ENCODE results near the gene BRD1. TPM values are rescaled to one million over a fixed set of nuclear protein-coding genes. Genes with fewer than 3 reads are reported as not detected.

The BRD1 gene
- polyA plus RNA-seq, 1 donor from 2014 or later = 79.3 TPM

GRCh38 chr22:49734882-49735281 lies 92.8 kb downstream of the BRD1 start:
- H3K27ac ChIP-seq (ENCODE audit: low read length) = no peak overlapping the region
- H3K27me3 ChIP-seq (ENCODE audit: insufficient read depth, low read depth, low read length) = no peaks in the 10 kb centered on the region
- H3K9ac ChIP-seq (ENCODE audit: low read length) = no peak overlapping the region
- no peaks in the 10 kb centered on the region for H3K9me3 ChIP-seq (ENCODE audit: low read length)
- H3K9me2 ChIP-seq (ENCODE audit: insufficient read depth, low read length) = no peaks in the 10 kb centered on the region
- TF ChIP-seq SMC3 (conservative IDR thresholded peaks at IDR 0.05; ENCODE audit: poor library complexity) = no peak
- TF ChIP-seq CTCF (IDR thresholded peaks at IDR 0.05; ENCODE audit: poor library complexity, severe bottlenecking) = no peak
- TF ChIP-seq EZH2 (IDR thresholded peaks at IDR 0.05; ENCODE audit: borderline replicate concordance, insufficient read depth, low read length, poor library complexity, severe bottlenecking) = no peak
- TF ChIP-seq RAD21 (conservative IDR thresholded peaks at IDR 0.05) = no peak
- no peak for TF ChIP-seq EP300 (conservative IDR thresholded peaks at IDR 0.05; ENCODE audit: poor library complexity, severe bottlenecking)
- no peak for TF ChIP-seq POLR2AphosphoS5 (IDR thresholded peaks at IDR 0.05)
- TF ChIP-seq, protein P1, sequence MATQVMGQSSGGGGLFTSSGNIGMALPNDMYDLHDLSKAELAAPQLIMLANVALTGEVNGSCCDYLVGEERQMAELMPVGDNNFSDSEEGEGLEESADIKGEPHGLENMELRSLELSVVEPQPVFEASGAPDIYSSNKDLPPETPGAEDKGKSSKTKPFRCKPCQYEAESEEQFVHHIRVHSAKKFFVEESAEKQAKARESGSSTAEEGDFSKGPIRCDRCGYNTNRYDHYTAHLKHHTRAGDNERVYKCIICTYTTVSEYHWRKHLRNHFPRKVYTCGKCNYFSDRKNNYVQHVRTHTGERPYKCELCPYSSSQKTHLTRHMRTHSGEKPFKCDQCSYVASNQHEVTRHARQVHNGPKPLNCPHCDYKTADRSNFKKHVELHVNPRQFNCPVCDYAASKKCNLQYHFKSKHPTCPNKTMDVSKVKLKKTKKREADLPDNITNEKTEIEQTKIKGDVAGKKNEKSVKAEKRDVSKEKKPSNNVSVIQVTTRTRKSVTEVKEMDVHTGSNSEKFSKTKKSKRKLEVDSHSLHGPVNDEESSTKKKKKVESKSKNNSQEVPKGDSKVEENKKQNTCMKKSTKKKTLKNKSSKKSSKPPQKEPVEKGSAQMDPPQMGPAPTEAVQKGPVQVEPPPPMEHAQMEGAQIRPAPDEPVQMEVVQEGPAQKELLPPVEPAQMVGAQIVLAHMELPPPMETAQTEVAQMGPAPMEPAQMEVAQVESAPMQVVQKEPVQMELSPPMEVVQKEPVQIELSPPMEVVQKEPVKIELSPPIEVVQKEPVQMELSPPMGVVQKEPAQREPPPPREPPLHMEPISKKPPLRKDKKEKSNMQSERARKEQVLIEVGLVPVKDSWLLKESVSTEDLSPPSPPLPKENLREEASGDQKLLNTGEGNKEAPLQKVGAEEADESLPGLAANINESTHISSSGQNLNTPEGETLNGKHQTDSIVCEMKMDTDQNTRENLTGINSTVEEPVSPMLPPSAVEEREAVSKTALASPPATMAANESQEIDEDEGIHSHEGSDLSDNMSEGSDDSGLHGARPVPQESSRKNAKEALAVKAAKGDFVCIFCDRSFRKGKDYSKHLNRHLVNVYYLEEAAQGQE (IDR thresholded peaks at IDR 0.05; ENCODE audit: borderline replicate concordance) = no peak
- TF ChIP-seq MXI1 (conservative IDR thresholded peaks at IDR 0.05; ENCODE audit: poor library complexity, severe bottlenecking) = no peak
- no peak for TF ChIP-seq TAF1 (IDR thresholded peaks at IDR 0.05; ENCODE audit: low read depth)
- no peaks in the 10 kb centered on the region for H3F3A ChIP-seq (ENCODE audit: insufficient read depth, low read length, poor library complexity, severe bottlenecking)
- H3K4me3 ChIP-seq (ENCODE audit: low read length) = no peak overlapping the region
- no peaks in the 10 kb centered on the region for H3K36me3 ChIP-seq (ENCODE audit: insufficient read depth, low read length)
- no peaks in the 10 kb centered on the region for H4K20me1 ChIP-seq (ENCODE audit: insufficient read depth)
- no peak overlapping the region for H2AFZ ChIP-seq (ENCODE audit: low read depth, low read length)
- H3K79me2 ChIP-seq (replicated peaks; ENCODE audit: insufficient read depth, low read length) = no peaks in the 10 kb centered on the region
- no peak overlapping the region for H3K4me2 ChIP-seq (ENCODE audit: low read length)

DNA sequence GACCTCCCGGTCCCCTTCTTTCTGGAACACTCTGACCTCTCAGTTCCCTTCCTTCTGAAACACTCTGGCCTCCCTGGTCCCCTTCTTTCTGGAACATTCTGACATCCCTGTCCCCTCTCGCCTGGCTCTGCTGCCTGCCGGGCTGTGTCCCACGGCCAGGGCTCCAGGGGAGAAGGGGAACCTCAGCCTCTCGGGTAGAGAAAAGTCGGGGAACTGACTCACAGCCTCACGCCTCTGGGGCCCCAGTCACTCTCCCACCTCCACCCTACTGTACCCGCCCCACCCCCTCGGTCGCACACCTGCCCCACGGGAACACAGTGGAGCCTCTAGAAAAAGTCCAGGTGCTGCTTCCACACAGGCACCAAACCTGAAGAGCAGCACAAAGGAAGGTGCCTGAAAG lies 93.3 kb downstream of the BRD1 start:
- Histone ChIP-seq H3K9me2 (ENCODE audit: insufficient read depth, low read length) (no peaks in the 10 kb centered on the region), H3K27ac (ENCODE audit: low read length) (no peak overlapping the region), H3K27me3 (ENCODE audit: insufficient read depth, low read depth, low read length) (no peaks in the 10 kb centered on the region), H3K4me2 (ENCODE audit: low read length) (no peak overlapping the region), H3K36me3 (ENCODE audit: insufficient read depth, low read length) (no peaks in the 10 kb centered on the region), H2AFZ (ENCODE audit: low read depth, low read length) (no peak overlapping the region), H3K79me2 (replicated peaks; ENCODE audit: insufficient read depth, low read length) (no peaks in the 10 kb centered on the region), H3K9me3 (ENCODE audit: low read length) (no peaks in the 10 kb centered on the region), H4K20me1 (ENCODE audit: insufficient read depth) (no peaks in the 10 kb centered on the region), H3F3A (ENCODE audit: insufficient read depth, low read length, poor library complexity, severe bottlenecking) (no peaks in the 10 kb centered on the region), H3K9ac (ENCODE audit: low read length) (no peak overlapping the region), H3K4me3 (ENCODE audit: low read length) (no peak overlapping the region)
- no peak for TF ChIP-seq TAF1 (IDR thresholded peaks at IDR 0.05; ENCODE audit: low read depth)
- no peak for TF ChIP-seq MXI1 (conservative IDR thresholded peaks at IDR 0.05; ENCODE audit: poor library complexity, severe bottlenecking)
- no peak for TF ChIP-seq SMC3 (conservative IDR thresholded peaks at IDR 0.05; ENCODE audit: poor library complexity)
- TF ChIP-seq EP300 (conservative IDR thresholded peaks at IDR 0.05; ENCODE audit: poor library complexity, severe bottlenecking) = no peak
- TF ChIP-seq POLR2AphosphoS5 (IDR thresholded peaks at IDR 0.05) = no peak
- TF ChIP-seq EZH2 (IDR thresholded peaks at IDR 0.05; ENCODE audit: borderline replicate concordance, insufficient read depth, low read length, poor library complexity, severe bottlenecking) = no peak
- no peak for TF ChIP-seq RAD21 (conservative IDR thresholded peaks at IDR 0.05)
- TF ChIP-seq, protein P1 (IDR thresholded peaks at IDR 0.05; ENCODE audit: borderline replicate concordance) = no peak
- TF ChIP-seq CTCF (IDR thresholded peaks at IDR 0.05; ENCODE audit: poor library complexity, severe bottlenecking) = no peak

Measured in neural cell (in vitro differentiated cells).